AG04450 (cell line): ENCODE measurements around the gene AFP. TPM values are rescaled to one million over a fixed set of nuclear protein-coding genes. Genes with fewer than 3 reads are reported as not detected.

ENCODE experiments used
- CTCF ChIA-PET: fragments of 300-600, 350-600 bp; formaldehyde crosslinking; extraction: SDS; loops from one replicate; lab custom pipeline; 2022; ENCODE audit warnings: antibody characterized with exemption, inconsistent platforms; lab: Charles Lee
- POLR2A ChIA-PET: fragments of 350-600 bp; formaldehyde crosslinking; extraction: SDS; loops from one replicate; lab custom pipeline; 2021; ENCODE audit warnings: antibody characterized with exemption, inconsistent platforms; lab: Yijun Ruan, JAX
- DNase-seq: peaks from one replicate; pipeline ENCODE4 v3.0.0-alpha.2; 2011; ENCODE audit warnings: low read depth, low spot score
- H3K27ac ChIP-seq: one replicate; pipeline ENCODE4 v1.5.1; 2012; ENCODE audit warnings: low read depth, low read length, control low read depth
- H3K27me3 ChIP-seq: one replicate; pipeline ENCODE4 v1.6.0; 2012; ENCODE audit warnings: low read length; ENCODE audit not compliant: control insufficient read depth, insufficient read depth
- H3K4me3 ChIP-seq: 2 replicates; pipeline ENCODE4 v1.5.1; 2011; ENCODE audit warnings: mild to moderate bottlenecking, low read depth, low read length, control low read depth
- H3K9me3 ChIP-seq: 2 replicates; pipeline ENCODE4 v1.5.1; 2012; ENCODE audit warnings: low read length; ENCODE audit not compliant: control insufficient read depth, insufficient read depth
- CTCF ChIP-seq: IDR thresholded peaks from 2 replicates; pipeline ENCODE4 v1.5.1; 2011; ENCODE audit warnings: low read depth, low read length, control low read depth, inconsistent platforms
- polyA plus RNA-seq: library from polyadenylated mRNA; depleted of rRNA; stranded (reverse); fragments of >200 nt; gene quantifications from 2 replicates; pipeline ENCODE4 v1.2.3, GENCODE V29; 2011

Gene AFP
- polyA plus RNA-seq, 1 experiment: 1.1 TPM

GRCh38 chr4:73417973-73418372, 18.0 kb upstream of the AFP start:
- no peak for DNase-seq
- CTCF ChIA-PET: interaction anchor here (0.6 to 0.7 kb wide), 2 partner anchors 16 to 530 kb away, joined by 3 to 6 read pairs; no protein-coding TSS in a partner anchor
- Histone ChIP-seq H3K4me3 (no peak overlapping the region), H3K27ac (no peak overlapping the region), H3K9me3 (no peaks in the 10 kb centered on the region), H3K27me3 (no peaks in the 10 kb centered on the region)
- TF ChIP-seq CTCF: no peak
- POLR2A ChIA-PET: no interaction called here

- H3K4me3 ChIP-seq: no peak overlapping the region
- no peak for TF ChIP-seq CTCF
- H3K27ac ChIP-seq: no peak overlapping the region
- ChIA-PET POLR2A (no interaction called here), CTCF (interaction anchor here (0.6 to 2.5 kb wide), 3 partner anchors 15 to 28 kb away, joined by 3 to 9 read pairs (median 3); no protein-coding TSS in a partner anchor)
- DNase-seq: no peak
- no peaks in the 10 kb centered on the region for H3K9me3 ChIP-seq
- no peaks in the 10 kb centered on the region for H3K27me3 ChIP-seq
These were observed 17.3 kb upstream of the AFP start for GRCh38 chr4:73418677-73419076.

- CTCF ChIA-PET: interaction anchor here (0.6 to 2.5 kb wide), 4 partner anchors 16 to 111 kb away, joined by 3 to 9 read pairs (median 3); no protein-coding TSS in a partner anchor
- POLR2A ChIA-PET: no interaction called here
- Histone ChIP-seq H3K4me3 (no peak overlapping the region), H3K27ac (no peak overlapping the region), H3K27me3 (no peaks in the 10 kb centered on the region), H3K9me3 (no peaks in the 10 kb centered on the region)
- DNase-seq: no peak
- no peak for TF ChIP-seq CTCF
These were observed 16.6 kb upstream of the AFP start for GRCh38 chr4:73419106-73420038.

GRCh38 chr4:73420615-73421014, 15.4 kb upstream of the AFP start:
- POLR2A ChIA-PET: no interaction called here
- Histone ChIP-seq H3K9me3 (no peaks in the 10 kb centered on the region), H3K27ac (no peak overlapping the region), H3K27me3 (no peaks in the 10 kb centered on the region), H3K4me3 (no peak overlapping the region)
- CTCF ChIA-PET: interaction anchor here (1.0 to 2.5 kb wide), 2 partner anchors 14 to 26 kb away, joined by 3 to 9 read pairs; no protein-coding TSS in a partner anchor
- no peak for TF ChIP-seq CTCF
- no peak for DNase-seq
